ENCODE measurements around the gene TMEM229B.

- TF ChIP-seq CTCF (IDR thresholded peaks at IDR 0.05; ENCODE audit: poor library complexity, severe bottlenecking) (no peak), MXI1 (conservative IDR thresholded peaks at IDR 0.05; ENCODE audit: poor library complexity, severe bottlenecking) (no peak), EP300 (conservative IDR thresholded peaks at IDR 0.05; ENCODE audit: poor library complexity, severe bottlenecking) (no peak)
These were observed 24.1 kb downstream of the TMEM229B start for GRCh38 chr14:67464377-67464776.

Measured in neural cell (in vitro differentiated cells).